HCT116 (cell line): ENCODE measurements around the gene VANGL1. TPM values are rescaled to one million over a fixed set of nuclear protein-coding genes. Genes with fewer than 3 reads are reported as not detected.

Experiments
- ATAC-seq: fragments of 200-7000 bp; cut with Tn5 transposase; 2 replicates; pipeline ENCODE4 v1.9.1; 2020; ENCODE audit warnings: mild to moderate bottlenecking, moderate library complexity
- BruUV-seq: library from RNA; stranded (reverse); fragments of 400-500 nt; replicated peaks from 2 replicates; lab custom pipeline; 2021; lab: Mats Ljungman, UMichigan
- CTCF ChIA-PET: fragments of 300-600 bp; sonication (Branson Sonifier 250); formaldehyde crosslinking; loops from one replicate; lab custom pipeline; 2021; ENCODE audit warnings: antibody characterized with exemption; lab: Charles Lee
- POLR2A ChIA-PET: fragments of 300-600, 350-600 bp; sonication (Branson Sonifier 250); formaldehyde crosslinking; loops from one replicate; lab custom pipeline; 2021; ENCODE audit warnings: antibody characterized with exemption; lab: Charles Lee
- RAD21 ChIA-PET, 2 experiments: fragments of 300-600 bp; sonication (Branson Sonifier 250); formaldehyde crosslinking; loops; one replicate each; lab custom pipeline; 2023; ENCODE audit warnings: low total read pairs in 2 of 2; ENCODE audit not compliant: uncharacterized antibody in 2 of 2, unreplicated experiment in 2 of 2, low non-redundant PET in 1 of 2; lab: Charles Lee
- DNase-seq: peaks from one replicate; pipeline ENCODE4 v3.0.0-alpha.2; 2010; ENCODE audit warnings: low read depth, low spot score
- H2AFZ ChIP-seq: fragments of 200-600 bp; shearing (Covaris generic), sonication (generic); 2 replicates; pipeline ENCODE4 v1.6.1; 2017; ENCODE audit warnings: low read depth, mixed run types, mixed read lengths, antibody characterized with exemption, low read length; ENCODE audit not compliant: poor library complexity, severe bottlenecking
- H3K27ac ChIP-seq: 2 replicates; pipeline ENCODE4 v1.5.1; 2012; ENCODE audit warnings: low read depth, low read length
- H3K27me3 ChIP-seq: fragments of 200-600 bp; sonication (generic); 2 replicates; pipeline ENCODE4 v1.6.1; 2016; ENCODE audit warnings: mixed run types, low read length, mixed read lengths; ENCODE audit not compliant: insufficient read depth
- H3K36me3 ChIP-seq, 2 experiments: fragments of 200-500 bp in 1 of 2; fragments of 200-600 bp in 1 of 2; sonication (Bioruptor generic) in 1 of 2; sonication (generic) in 1 of 2; 2 replicates each; pipeline versions ENCODE4 v1.5.1 to v1.6.1; 2014 to 2016; ENCODE audit warnings: low read length in 2 of 2, inconsistent platforms in 1 of 2, mixed read lengths in 1 of 2, mixed run types in 1 of 2; ENCODE audit not compliant: insufficient read depth in 2 of 2, control insufficient read depth in 1 of 2
- H3K4me1 ChIP-seq, 2 experiments: fragments of 200-600 bp in 1 of 2; sonication (generic) in 1 of 2; 2 replicates each; pipeline versions ENCODE4 v1.5.1 to v1.6.1; 2012 to 2017; ENCODE audit warnings: low read length in 2 of 2, inconsistent platforms in 1 of 2, mild to moderate bottlenecking in 1 of 2, mixed read lengths in 1 of 2, mixed run types in 1 of 2, moderate library complexity in 1 of 2; ENCODE audit not compliant: insufficient read depth in 2 of 2, control insufficient read depth in 1 of 2
- H3K4me2 ChIP-seq: fragments of 200-600 bp; sonication (generic); 2 replicates; pipeline ENCODE4 v1.6.1; 2017; ENCODE audit warnings: mixed run types, low read length, mixed read lengths
- H3K4me3 ChIP-seq, 2 experiments: fragments of 200-600 bp in 1 of 2; sonication (generic) in 1 of 2; replicated peaks in 1 of 2; 2 replicates each; pipeline ENCODE4 v1.5.1; 2011 to 2016; ENCODE audit warnings: low read length in 2 of 2, control low read depth in 1 of 2, low read depth in 1 of 2, mild to moderate bottlenecking in 1 of 2, mixed read lengths in 1 of 2, mixed run types in 1 of 2
- H3K79me2 ChIP-seq: fragments of 200-600 bp; sonication (generic); 2 replicates; pipeline ENCODE4 v1.6.1; 2017; ENCODE audit warnings: mild to moderate bottlenecking, mixed run types, low read length, moderate library complexity, mixed read lengths; ENCODE audit not compliant: insufficient read depth
- H3K9ac ChIP-seq: fragments of 200-600 bp; sonication (generic); 2 replicates; pipeline ENCODE4 v1.6.1; 2016; ENCODE audit warnings: low read length, mixed read lengths
- H3K9me2 ChIP-seq: fragments of 200-600 bp; sonication (generic), shearing (Covaris generic); 2 replicates; pipeline ENCODE4 v1.6.1; 2017; ENCODE audit warnings: mixed run types, mild to moderate bottlenecking, moderate library complexity; ENCODE audit not compliant: insufficient read depth
- H3K9me3 ChIP-seq, 2 experiments: fragments of 200-500 bp in 1 of 2; fragments of 200-600 bp in 1 of 2; sonication (Bioruptor generic) in 1 of 2; sonication (generic) in 1 of 2; 2 replicates each; pipeline ENCODE4 v1.6.1; 2014 to 2017; ENCODE audit warnings: low read length in 2 of 2, mixed read lengths in 2 of 2, inconsistent platforms in 1 of 2, low read depth in 1 of 2, mild to moderate bottlenecking in 1 of 2, mixed run types in 1 of 2, moderate library complexity in 1 of 2; ENCODE audit not compliant: control insufficient read depth in 1 of 2, insufficient read depth in 1 of 2
- H4K20me1 ChIP-seq: fragments of 200-600 bp; sonication (generic), shearing (Covaris generic); 2 replicates; pipeline ENCODE4 v1.6.1; 2017; ENCODE audit warnings: mixed run types, mild to moderate bottlenecking, moderate library complexity; ENCODE audit not compliant: insufficient read depth
- CBX3 ChIP-seq: IDR thresholded peaks from 2 replicates; pipeline ENCODE4 v1.6.1; 2012; ENCODE audit warnings: low read depth
- CEBPB ChIP-seq: IDR thresholded peaks from 2 replicates; pipeline ENCODE4 v1.6.1; 2012; ENCODE audit warnings: low read depth
- EGR1 ChIP-seq: IDR thresholded peaks from 2 replicates; pipeline ENCODE4 v1.6.1; 2012; ENCODE audit warnings: low read depth
- ELF1 ChIP-seq: IDR thresholded peaks from 2 replicates; pipeline ENCODE4 v1.6.1; 2012; ENCODE audit warnings: low read depth, borderline replicate concordance
- EZH2 ChIP-seq: fragments of 200-600 bp; sonication (generic); IDR thresholded peaks from 2 replicates; pipeline ENCODE4 v1.6.1; 2017; ENCODE audit warnings: antibody characterized with exemption, mixed run types
- EZH2phosphoT487 ChIP-seq: fragments of 200-600 bp; IDR thresholded peaks from 2 replicates; pipeline ENCODE4 v1.6.1; 2018; ENCODE audit warnings: antibody characterized with exemption, borderline replicate concordance
- FOSL1 ChIP-seq: IDR thresholded peaks from 2 replicates; pipeline ENCODE4 v1.6.1; 2012; ENCODE audit warnings: low read depth
- POLR2A ChIP-seq: IDR thresholded peaks from 2 replicates; pipeline ENCODE4 v1.7.0; 2011; ENCODE audit warnings: borderline replicate concordance; ENCODE audit not compliant: insufficient read depth, insufficient read length; ENCODE audit errors: extremely low read depth
- POLR2AphosphoS5 ChIP-seq: IDR thresholded peaks from 2 replicates; pipeline ENCODE4 v1.6.1; 2011; ENCODE audit warnings: mild to moderate bottlenecking, low read depth, low read length, moderate library complexity
- RAD21 ChIP-seq: IDR thresholded peaks from 2 replicates; pipeline ENCODE4 v1.6.1; 2012; ENCODE audit warnings: low read depth, mild to moderate bottlenecking
- SIN3A ChIP-seq: IDR thresholded peaks from 2 replicates; pipeline ENCODE4 v1.6.1; 2012; ENCODE audit warnings: low read depth
- SP1 ChIP-seq: IDR thresholded peaks from 2 replicates; pipeline ENCODE4 v1.6.1; 2012; ENCODE audit warnings: low read depth
- TCF7L2 ChIP-seq: IDR thresholded peaks from 2 replicates; pipeline ENCODE4 v1.7.0; 2011; ENCODE audit warnings: borderline replicate concordance, inconsistent platforms; ENCODE audit not compliant: insufficient read depth, insufficient read length; ENCODE audit errors: extremely low read depth
- ZFX ChIP-seq: fragments of 450-650 bp; IDR thresholded peaks from 2 replicates; pipeline ENCODE4 v1.6.1; 2017
- intact Hi-C: fragments of 100-400 bp; cut with micrococcal nuclease; formaldehyde crosslinking; loops from 2 replicates; pipeline ENCODE4 v1.10.0; 2022
- total RNA-seq: library from RNA; stranded (reverse); gene quantifications from one replicate; pipeline ENCODE4 v1.2.1, GENCODE V29; 2021; ENCODE audit not compliant: unreplicated experiment
- TF ChIP-seq, protein P1 (sequence below), 3 experiments: fragments of 200-600 bp in 1 of 3; sonication (generic) in 1 of 3; IDR thresholded peaks in 2 of 3; conservative IDR thresholded peaks in 1 of 3; 2 replicates each; pipeline ENCODE4 v1.5.1; 2012 to 2017; ENCODE audit warnings: low read depth in 2 of 3, low read length in 2 of 3, antibody characterized with exemption in 1 of 3, borderline replicate concordance in 1 of 3, control low read depth in 1 of 3, mild to moderate bottlenecking in 1 of 3, mixed read lengths in 1 of 3, mixed run types in 1 of 3, moderate library complexity in 1 of 3; ENCODE audit not compliant: insufficient read depth in 1 of 3
- TF ChIP-seq, protein P2 (sequence below): IDR thresholded peaks from 2 replicates; pipeline ENCODE4 v1.6.1; 2012
- TF ChIP-seq, protein P3 (sequence below): IDR thresholded peaks from 2 replicates; pipeline ENCODE4 v1.6.1; 2012
- TF ChIP-seq, protein P4 (sequence below): IDR thresholded peaks from 2 replicates; pipeline ENCODE4 v1.6.1; 2012; ENCODE audit warnings: low read depth

Gene VANGL1
- total RNA-seq, 1 experiment from 2014 or later, result 23.5 TPM

DNA sequence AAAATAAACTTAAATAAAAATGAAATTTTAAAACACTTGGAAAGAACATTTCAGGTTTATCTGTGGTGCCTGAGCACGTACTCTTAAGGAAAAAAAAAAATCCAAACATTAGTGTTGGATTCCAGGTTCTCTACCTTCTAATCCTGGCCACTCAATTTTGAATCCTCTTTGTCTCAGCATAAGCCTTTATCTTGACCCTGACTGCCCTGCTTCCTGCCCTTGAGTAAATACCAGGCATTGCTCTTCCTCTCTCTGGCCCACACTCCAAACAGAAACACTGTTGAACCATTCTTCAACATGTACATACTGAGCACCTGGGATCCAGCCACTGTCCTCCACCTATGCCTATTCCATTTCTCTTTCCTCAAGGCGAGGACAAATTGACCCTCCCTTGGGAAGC is 11.4 kb upstream of the VANGL1 start (continued):
- TF ChIP-seq, protein P1, sequence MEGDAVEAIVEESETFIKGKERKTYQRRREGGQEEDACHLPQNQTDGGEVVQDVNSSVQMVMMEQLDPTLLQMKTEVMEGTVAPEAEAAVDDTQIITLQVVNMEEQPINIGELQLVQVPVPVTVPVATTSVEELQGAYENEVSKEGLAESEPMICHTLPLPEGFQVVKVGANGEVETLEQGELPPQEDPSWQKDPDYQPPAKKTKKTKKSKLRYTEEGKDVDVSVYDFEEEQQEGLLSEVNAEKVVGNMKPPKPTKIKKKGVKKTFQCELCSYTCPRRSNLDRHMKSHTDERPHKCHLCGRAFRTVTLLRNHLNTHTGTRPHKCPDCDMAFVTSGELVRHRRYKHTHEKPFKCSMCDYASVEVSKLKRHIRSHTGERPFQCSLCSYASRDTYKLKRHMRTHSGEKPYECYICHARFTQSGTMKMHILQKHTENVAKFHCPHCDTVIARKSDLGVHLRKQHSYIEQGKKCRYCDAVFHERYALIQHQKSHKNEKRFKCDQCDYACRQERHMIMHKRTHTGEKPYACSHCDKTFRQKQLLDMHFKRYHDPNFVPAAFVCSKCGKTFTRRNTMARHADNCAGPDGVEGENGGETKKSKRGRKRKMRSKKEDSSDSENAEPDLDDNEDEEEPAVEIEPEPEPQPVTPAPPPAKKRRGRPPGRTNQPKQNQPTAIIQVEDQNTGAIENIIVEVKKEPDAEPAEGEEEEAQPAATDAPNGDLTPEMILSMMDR (IDR thresholded peaks at IDR 0.05 in 2 of 3, conservative IDR thresholded peaks at IDR 0.05 in 1 of 3; ENCODE audit: borderline replicate concordance in 1 of 3, insufficient read depth in 1 of 3, low read depth in 2 of 3, low read length in 2 of 3), result no peak
- no peak for TF ChIP-seq EZH2phosphoT487
- TF ChIP-seq CEBPB, result no peak
- TF ChIP-seq, protein P2, sequence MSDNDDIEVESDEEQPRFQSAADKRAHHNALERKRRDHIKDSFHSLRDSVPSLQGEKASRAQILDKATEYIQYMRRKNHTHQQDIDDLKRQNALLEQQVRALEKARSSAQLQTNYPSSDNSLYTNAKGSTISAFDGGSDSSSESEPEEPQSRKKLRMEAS, result no peak
- no peak for TF ChIP-seq SIN3A

DNA sequence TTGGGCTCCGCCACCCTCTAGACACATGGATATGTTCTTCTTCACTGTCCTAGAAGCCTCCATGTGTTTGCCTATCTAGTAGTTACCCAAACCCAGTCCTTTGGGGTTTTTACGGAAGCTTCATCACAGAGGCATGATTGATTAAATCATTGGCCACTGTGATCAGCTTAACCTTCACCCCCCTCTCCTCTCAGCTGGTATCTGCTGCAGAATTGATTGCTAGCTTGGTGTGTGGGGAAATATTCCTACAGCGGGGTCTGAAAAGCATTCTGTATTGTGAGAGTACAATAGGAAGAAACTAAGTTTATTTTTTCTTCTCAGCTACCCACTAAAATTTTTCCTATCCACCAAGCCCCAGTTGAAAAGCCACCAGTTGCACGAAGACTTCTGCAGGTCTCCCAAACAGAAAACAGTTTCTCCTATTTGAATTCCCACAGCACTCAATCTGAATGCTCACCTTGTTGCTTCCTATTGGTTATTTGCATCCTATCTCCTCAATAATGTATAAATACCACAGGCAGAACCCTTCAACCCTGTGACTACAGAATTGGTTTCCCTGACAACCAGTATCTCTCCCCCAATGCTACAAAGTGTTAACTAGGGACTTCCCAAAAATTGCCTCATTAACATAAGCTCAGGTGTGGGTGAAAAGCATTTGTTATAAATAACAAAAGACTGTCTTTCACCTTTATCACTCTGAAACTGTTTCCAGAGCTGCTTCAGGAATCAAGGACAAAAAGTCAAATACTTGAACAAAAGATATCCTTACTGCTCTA is 9.3 kb upstream of the VANGL1 start:
- no peak for ATAC-seq
- Histone ChIP-seq H3K27me3 (no peaks in the 10 kb centered on the region), H3K9me3 (no peaks in the 10 kb centered on the region), H3K36me3 (no peaks in the 10 kb centered on the region), H2AFZ (no peak overlapping the region), H3K79me2 (no peaks in the 10 kb centered on the region), H3K9me2 (no peaks in the 10 kb centered on the region), H3K27ac (no peak overlapping the region), H3K4me2 (no peak overlapping the region), H3K4me1 (no peaks in the 10 kb centered on the region), H3K4me3 (no peak overlapping the region), H3K9ac (no peak overlapping the region), H4K20me1 (no peaks in the 10 kb centered on the region)
- CTCF ChIA-PET, result interaction anchor here (1.3 kb wide), 1 partner anchor 8 kb away, joined by 3 read pairs; no protein-coding TSS in a partner anchor
- DNase-seq, result no peak
- BruUV-seq, result no TSS peak
- intact Hi-C loops, result no loop called here
- RAD21 ChIA-PET, result no interaction called here
- POLR2A ChIA-PET, result no interaction called here
- TF ChIP-seq SP1 (no peak), POLR2A (no peak), ZFX (no peak), POLR2AphosphoS5 (no peak), EGR1 (no peak), EZH2 (no peak), CEBPB (no peak), CBX3 (no peak), TCF7L2 (no peak), ELF1 (no peak), RAD21 (no peak), FOSL1 (no peak), EZH2phosphoT487 (no peak)
- TF ChIP-seq, protein P3, sequence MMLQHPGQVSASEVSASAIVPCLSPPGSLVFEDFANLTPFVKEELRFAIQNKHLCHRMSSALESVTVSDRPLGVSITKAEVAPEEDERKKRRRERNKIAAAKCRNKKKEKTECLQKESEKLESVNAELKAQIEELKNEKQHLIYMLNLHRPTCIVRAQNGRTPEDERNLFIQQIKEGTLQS, result no peak
- TF ChIP-seq, protein P4, sequence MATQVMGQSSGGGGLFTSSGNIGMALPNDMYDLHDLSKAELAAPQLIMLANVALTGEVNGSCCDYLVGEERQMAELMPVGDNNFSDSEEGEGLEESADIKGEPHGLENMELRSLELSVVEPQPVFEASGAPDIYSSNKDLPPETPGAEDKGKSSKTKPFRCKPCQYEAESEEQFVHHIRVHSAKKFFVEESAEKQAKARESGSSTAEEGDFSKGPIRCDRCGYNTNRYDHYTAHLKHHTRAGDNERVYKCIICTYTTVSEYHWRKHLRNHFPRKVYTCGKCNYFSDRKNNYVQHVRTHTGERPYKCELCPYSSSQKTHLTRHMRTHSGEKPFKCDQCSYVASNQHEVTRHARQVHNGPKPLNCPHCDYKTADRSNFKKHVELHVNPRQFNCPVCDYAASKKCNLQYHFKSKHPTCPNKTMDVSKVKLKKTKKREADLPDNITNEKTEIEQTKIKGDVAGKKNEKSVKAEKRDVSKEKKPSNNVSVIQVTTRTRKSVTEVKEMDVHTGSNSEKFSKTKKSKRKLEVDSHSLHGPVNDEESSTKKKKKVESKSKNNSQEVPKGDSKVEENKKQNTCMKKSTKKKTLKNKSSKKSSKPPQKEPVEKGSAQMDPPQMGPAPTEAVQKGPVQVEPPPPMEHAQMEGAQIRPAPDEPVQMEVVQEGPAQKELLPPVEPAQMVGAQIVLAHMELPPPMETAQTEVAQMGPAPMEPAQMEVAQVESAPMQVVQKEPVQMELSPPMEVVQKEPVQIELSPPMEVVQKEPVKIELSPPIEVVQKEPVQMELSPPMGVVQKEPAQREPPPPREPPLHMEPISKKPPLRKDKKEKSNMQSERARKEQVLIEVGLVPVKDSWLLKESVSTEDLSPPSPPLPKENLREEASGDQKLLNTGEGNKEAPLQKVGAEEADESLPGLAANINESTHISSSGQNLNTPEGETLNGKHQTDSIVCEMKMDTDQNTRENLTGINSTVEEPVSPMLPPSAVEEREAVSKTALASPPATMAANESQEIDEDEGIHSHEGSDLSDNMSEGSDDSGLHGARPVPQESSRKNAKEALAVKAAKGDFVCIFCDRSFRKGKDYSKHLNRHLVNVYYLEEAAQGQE, result no peak
